Fibroblast of skin of right biceps (primary cell): ENCODE results near the gene RSBN1L.
A peak's percentile ranks its signal among the peaks of the same experiment; 100 is the strongest.
"Not testable (repeated sequence)": the region's sequence is repeated elsewhere in the genome, so short reads cannot be mapped to it uniquely, and the experiment has no call there.

Experiments
- DNase-seq: peaks from one replicate; pipeline ENCODE4 v3.0.0-alpha.2; 2013

Gene RSBN1L

GRCh38 chr7:77696057-77696642 is at the start of gene RSBN1L:
Gene RSBN1L (plus strand): TSS chr7:77696459. CDS start chr7:77696470, 11 bp downstream.
- peak; percentile 97 for DNase-seq

- no peak for DNase-seq
Observed at GRCh38 chr7:77648742-77649338, 47.4 kb upstream of the RSBN1L start.

- peak; percentile 70 for DNase-seq
Observed at GRCh38 chr7:77649716-77650349, 46.4 kb upstream of the RSBN1L start.

GRCh38 chr7:77651575-77652162 is 44.6 kb upstream of the RSBN1L start:
- peak; percentile 31 for DNase-seq

GRCh38 chr7:77652826-77653225 is 43.4 kb upstream of the RSBN1L start:
- not testable (repeated sequence) for DNase-seq

GRCh38 chr7:77653572-77653971 is 42.7 kb upstream of the RSBN1L start:
- no peak for DNase-seq

GRCh38 chr7:77655356-77655755 is 40.9 kb upstream of the RSBN1L start:
- no peak for DNase-seq

GRCh38 chr7:77655836-77656455 is 40.3 kb upstream of the RSBN1L start:
- DNase-seq, result no peak

GRCh38 chr7:77657427-77658224 is 38.6 kb upstream of the RSBN1L start:
- peak; percentile 49 for DNase-seq

GRCh38 chr7:77658928-77659327 is 37.3 kb upstream of the RSBN1L start:
- DNase-seq, result no peak

GRCh38 chr7:77661816-77662215 is 34.4 kb upstream of the RSBN1L start:
- no peak for DNase-seq

- no peak for DNase-seq
Observed at GRCh38 chr7:77662869-77663268, 33.4 kb upstream of the RSBN1L start.

GRCh38 chr7:77664715-77665114 is 31.5 kb upstream of the RSBN1L start:
- no peak for DNase-seq

- DNase-seq, result no peak
Observed at GRCh38 chr7:77665161-77665560, 31.1 kb upstream of the RSBN1L start.

GRCh38 chr7:77667459-77668086 is 28.7 kb upstream of the RSBN1L start:
- no peak for DNase-seq

- DNase-seq, result peak; percentile 56
Observed at GRCh38 chr7:77674878-77675277, 21.4 kb upstream of the RSBN1L start.

- DNase-seq, result no peak
Observed at GRCh38 chr7:77679608-77680007, 16.7 kb upstream of the RSBN1L start.

- DNase-seq, result no peak
Observed at GRCh38 chr7:77680266-77680665, 16.0 kb upstream of the RSBN1L start.

GRCh38 chr7:77684030-77684429 is 12.2 kb upstream of the RSBN1L start:
- peak; percentile 78 for DNase-seq

GRCh38 chr7:77685233-77685632 is 11.0 kb upstream of the RSBN1L start:
- DNase-seq, result no peak

- DNase-seq, result peak; percentile 20
Observed at GRCh38 chr7:77687100-77687746, 9.0 kb upstream of the RSBN1L start.

- DNase-seq, result no peak
Observed at GRCh38 chr7:77687747-77688144, 8.5 kb upstream of the RSBN1L start.
